Inferior parietal cortex (tissue), 1 donor: Measurements from ENCODE around the gene UNC80.

Source experiments
- DNase-seq: peaks from one replicate; pipeline ENCODE4 v3.0.0-alpha.2; 2016; ENCODE audit errors: extremely low spot score

Gene UNC80

DNA sequence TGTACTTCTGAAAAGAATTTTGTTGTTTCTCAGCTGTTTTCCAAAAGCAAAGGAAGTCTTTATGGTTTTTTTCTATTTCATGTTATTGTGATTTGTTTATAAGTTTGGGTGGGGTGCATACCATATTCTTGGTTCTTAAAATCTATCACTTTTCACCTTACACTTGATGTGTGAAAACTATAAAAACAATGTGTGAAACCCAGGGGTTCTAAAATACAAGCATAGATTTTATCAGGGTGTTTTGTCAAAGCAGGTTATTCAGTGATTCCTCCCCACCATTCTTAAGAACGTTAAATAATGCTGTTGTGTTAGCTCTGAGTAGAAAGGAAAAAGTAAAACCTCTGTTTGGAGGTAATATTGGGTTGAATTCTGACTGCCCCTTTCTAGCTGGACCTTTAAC lies 248.5 kb downstream of the UNC80 start:
- DNase-seq = no peak

DNA sequence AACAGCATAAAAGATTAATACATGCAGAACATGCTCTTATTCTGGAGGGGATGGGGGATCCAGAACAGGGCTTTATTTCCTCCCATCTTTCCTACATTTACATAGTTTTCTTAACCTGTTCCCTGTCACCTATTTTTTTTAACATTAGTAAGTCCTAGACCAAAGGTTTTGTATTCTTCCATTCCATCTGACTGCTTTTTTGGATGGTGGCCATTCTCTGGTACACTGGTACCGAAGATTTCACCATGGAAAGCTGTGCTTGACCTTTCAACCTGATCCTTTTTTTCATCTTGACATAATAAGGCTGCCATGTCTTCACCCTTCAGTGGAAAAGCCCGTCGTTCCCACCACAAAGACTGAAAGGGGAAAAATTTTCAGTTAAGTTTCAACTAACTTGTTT lies 251.2 kb downstream of the UNC80 start:
- no peak for DNase-seq

DNA sequence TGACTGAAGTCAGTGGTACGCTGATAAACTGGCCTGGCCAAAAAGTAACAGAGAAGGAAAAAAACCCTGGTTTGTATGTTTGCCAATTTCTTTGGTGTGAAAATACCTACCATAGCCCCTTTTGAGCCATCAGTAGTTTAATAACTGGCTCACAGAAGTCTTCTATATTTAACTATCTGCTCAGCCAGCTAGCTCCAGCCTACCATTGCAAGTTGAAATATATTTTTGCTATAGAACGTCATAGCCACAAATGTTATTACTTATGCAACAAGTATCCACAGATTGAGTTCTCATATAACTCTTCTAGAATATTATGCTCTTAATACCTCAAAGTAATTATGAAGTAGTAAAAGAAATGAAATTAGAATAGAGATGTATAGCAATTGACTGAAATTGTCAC lies 256.0 kb downstream of the UNC80 start:
- no peak for DNase-seq

- DNase-seq = no peak
These were observed 256.5 kb downstream of the UNC80 start for GRCh38 chr2:210028178-210028577.

DNA sequence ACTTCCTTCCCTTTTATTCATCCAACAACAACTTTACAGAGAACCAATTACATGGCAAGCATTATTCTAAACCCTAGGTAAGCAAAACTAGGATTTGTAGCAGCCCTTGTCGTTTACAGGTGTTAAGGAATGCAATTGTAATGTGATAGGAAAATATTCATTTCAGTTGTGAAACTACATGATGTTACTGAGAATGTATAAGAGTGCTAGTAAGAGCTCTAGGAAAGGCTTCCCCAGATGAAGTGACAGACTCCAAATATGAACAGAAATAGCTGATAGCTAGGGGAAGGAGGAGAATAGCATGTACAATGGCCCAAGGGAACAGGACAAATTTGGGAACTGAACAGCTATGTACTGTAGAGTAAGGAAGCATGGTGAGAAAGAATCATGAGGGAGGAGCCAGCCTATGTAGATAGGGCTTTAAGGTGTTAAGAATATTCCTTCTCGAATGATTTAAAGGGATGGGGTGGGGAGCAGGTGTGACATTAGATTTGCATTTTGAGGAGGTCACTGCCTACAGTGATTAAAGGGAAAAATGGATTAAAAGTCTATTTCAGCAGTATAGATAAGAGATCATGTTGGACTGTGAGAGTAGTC lies 262.6 kb downstream of the UNC80 start:
- no peak for DNase-seq

- no peak for DNase-seq
These were observed 264.0 kb downstream of the UNC80 start for GRCh38 chr2:210035679-210036078.

DNA sequence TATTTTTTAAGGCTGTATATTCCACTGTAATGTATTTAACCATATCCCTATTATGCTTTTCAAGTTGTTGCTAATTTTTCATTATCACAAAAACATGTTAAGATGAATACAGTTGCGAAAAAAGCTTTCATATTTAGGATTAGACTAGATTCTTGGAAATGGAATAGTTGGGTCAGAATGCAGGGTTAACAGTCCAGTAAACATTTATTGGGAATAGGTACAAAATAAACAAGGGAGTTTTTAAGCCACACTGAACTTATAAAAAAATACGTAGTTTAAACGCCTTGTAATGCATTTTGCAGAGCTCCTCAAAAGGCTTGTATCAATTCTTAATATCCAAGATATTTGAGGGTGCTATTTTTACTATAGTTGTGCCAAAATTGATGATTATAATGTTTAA lies 266.4 kb downstream of the UNC80 start:
- no peak for DNase-seq

GRCh38 chr2:210046851-210047500 lies 275.3 kb downstream of the UNC80 start:
- DNase-seq = no peak
